Nephron progenitor cell (in vitro differentiated cells): ENCODE results near the gene SEC31B.

Source experiments
- DNase-seq: peaks from one replicate; pipeline ENCODE4 v3.0.0; 2021
- H3K27ac Mint-ChIP-seq: 2 replicates; pipeline ENCODE4 v1.8.0; 2021; ENCODE audit warnings: mild to moderate bottlenecking, moderate library complexity, mixed read lengths
- H3K27me3 Mint-ChIP-seq: 2 replicates; pipeline ENCODE4 v1.8.0; 2021; ENCODE audit warnings: mild to moderate bottlenecking, low read depth, mixed read lengths; ENCODE audit not compliant: poor library complexity
- H3K36me3 Mint-ChIP-seq: 2 replicates; pipeline ENCODE4 v1.8.0; 2021; ENCODE audit warnings: low read depth, mixed read lengths
- H3K4me1 Mint-ChIP-seq: 2 replicates; pipeline ENCODE4 v1.8.0; 2021; ENCODE audit warnings: mixed read lengths
- H3K4me3 Mint-ChIP-seq: 2 replicates; pipeline ENCODE4 v1.8.0; 2021; ENCODE audit warnings: mild to moderate bottlenecking, moderate library complexity, mixed read lengths
- H3K9me3 Mint-ChIP-seq: 2 replicates; pipeline ENCODE4 v1.8.0; 2021; ENCODE audit warnings: mild to moderate bottlenecking, moderate library complexity, mixed read lengths
- CTCF ChIP-seq: fragments of 200-600 bp; sonication (generic); IDR thresholded peaks from 2 replicates; pipeline ENCODE4 v1.5.0; 2021; ENCODE audit warnings: antibody characterized with exemption

SEC31B gene

GRCh38 chr10:100520811-100521210 is 1.1 kb upstream of the SEC31B start:
- H3K4me1 Mint-ChIP-seq: peaks cover 5% of the 10 kb centered on the region
- no peak for DNase-seq
- no peak for TF ChIP-seq CTCF
- H3K36me3 Mint-ChIP-seq: peaks cover 34% of the 10 kb centered on the region
- peaks cover 38% of the 10 kb centered on the region for H3K27me3 Mint-ChIP-seq
- H3K27ac Mint-ChIP-seq: no peak overlapping the region
- H3K9me3 Mint-ChIP-seq: no peaks in the 10 kb centered on the region
- no peak overlapping the region for H3K4me3 Mint-ChIP-seq

- Mint-ChIP-seq H3K36me3 (peaks cover 18% of the 10 kb centered on the region), H3K27me3 (peaks cover 35% of the 10 kb centered on the region), H3K27ac (no peak overlapping the region), H3K4me1 (peaks cover 5% of the 10 kb centered on the region), H3K9me3 (no peaks in the 10 kb centered on the region), H3K4me3 (peak overlapping the region; percentile 95)
- peak; percentile 79 for DNase-seq
- TF ChIP-seq CTCF: peak; percentile 74
These were observed 860 bp downstream of the SEC31B start for GRCh38 chr10:100518761-100519241.

- Mint-ChIP-seq H3K9me3 (no peaks in the 10 kb centered on the region), H3K4me1 (peaks cover 5% of the 10 kb centered on the region), H3K4me3 (no peak overlapping the region), H3K27me3 (peaks cover 30% of the 10 kb centered on the region), H3K27ac (no peak overlapping the region), H3K36me3 (peaks cover 12% of the 10 kb centered on the region)
- peak; percentile 14 for TF ChIP-seq CTCF
- DNase-seq: peak; percentile 10
These were observed 2.8 kb downstream of the SEC31B start for GRCh38 chr10:100516847-100517246.

- TF ChIP-seq CTCF: no peak
- Mint-ChIP-seq H3K4me3 (no peak overlapping the region), H3K27ac (no peak overlapping the region), H3K9me3 (no peaks in the 10 kb centered on the region), H3K36me3 (peaks cover 12% of the 10 kb centered on the region), H3K27me3 (peaks cover 17% of the 10 kb centered on the region), H3K4me1 (peaks cover 5% of the 10 kb centered on the region)
- no peak for DNase-seq
These were observed 4.0 kb downstream of the SEC31B start for GRCh38 chr10:100515612-100516011.

GRCh38 chr10:100510533-100511308 is 8.9 kb downstream of the SEC31B start:
- Mint-ChIP-seq H3K4me1 (no peaks in the 10 kb centered on the region), H3K9me3 (no peaks in the 10 kb centered on the region), H3K27ac (no peak overlapping the region), H3K27me3 (no peaks in the 10 kb centered on the region), H3K36me3 (peaks cover 3% of the 10 kb centered on the region), H3K4me3 (no peak overlapping the region)
- no peak for DNase-seq
- TF ChIP-seq CTCF: no peak
